A549 (cell line): ENCODE results near the gene TEX29. TPM values are rescaled to one million over a fixed set of nuclear protein-coding genes. Genes with fewer than 3 reads are reported as not detected.

Experiments used
- ATAC-seq, 2 experiments: fragments of 200-7000 bp in 1 of 2; fragments of >200 bp in 1 of 2; cut with Nextera tagmentation in 1 of 2; cut with Tn5 transposase in 1 of 2; 3 replicates each; pipeline versions ENCODE4 v1.8.0 to v1.9.1; 2018 to 2020; ENCODE audit warnings: mild to moderate bottlenecking in 1 of 2, moderate library complexity in 1 of 2
- CTCF ChIA-PET: fragments of 300-600 bp; sonication (Branson Sonifier 250); formaldehyde crosslinking; extraction: SDS; loops from one replicate; lab custom pipeline; 2021; ENCODE audit warnings: antibody characterized with exemption, inconsistent platforms; lab: Yijun Ruan, JAX
- POLR2A ChIA-PET: fragments of 350-600 bp; formaldehyde crosslinking; extraction: SDS; loops from one replicate; lab custom pipeline; 2021; ENCODE audit warnings: antibody characterized with exemption, inconsistent platforms; lab: Yijun Ruan, JAX
- DNase-seq, 2 experiments: peaks; one replicate each; pipeline versions ENCODE4 v3.0.0 to v3.0.0-alpha.2; 2011 to 2016; ENCODE audit warnings: low read depth in 1 of 2, low spot score in 1 of 2
- FAIRE-seq: peaks from 2 replicates; lab custom pipeline; 2011; peaks lifted over from hg19 to GRCh38; lab: Jason Lieb, UNC
- H3K27ac ChIP-seq, 2 experiments: fragments of >200 bp; sonication (Bioruptor Twin); formaldehyde crosslinking; 3 replicates each; pipeline ENCODE4 v1.5.1; 2016 to 2017
- H3K4me1 ChIP-seq: fragments of >200 bp; sonication (Bioruptor Twin); formaldehyde crosslinking; 3 replicates; pipeline ENCODE4 v1.6.1; 2016
- H3K4me2 ChIP-seq: fragments of >200 bp; sonication (Bioruptor Twin); formaldehyde crosslinking; 3 replicates; pipeline ENCODE4 v1.6.1; 2016
- H3K4me3 ChIP-seq: fragments of >200 bp; sonication (Bioruptor Twin); formaldehyde crosslinking; 3 replicates; pipeline ENCODE4 v1.5.1; 2016
- H3K9me3 ChIP-seq: fragments of >200 bp; sonication (Bioruptor Twin); formaldehyde crosslinking; 3 replicates; pipeline ENCODE4 v1.6.1; 2016
- BHLHE40 ChIP-seq: IDR thresholded peaks from 2 replicates; pipeline ENCODE4 v1.6.1; 2012; ENCODE audit warnings: low read depth, low read length, inconsistent platforms
- CEBPB ChIP-seq, 2 experiments: fragments of >200 bp in 1 of 2; sonication (Bioruptor Twin) in 1 of 2; formaldehyde crosslinking in 1 of 2; IDR thresholded peaks; 2 replicates each; pipeline ENCODE4 v1.6.1; 2012 to 2016
- EHF ChIP-seq: fragments of 250-450 bp; sonication (Bioruptor Pico); IDR thresholded peaks from 2 replicates; pipeline ENCODE4 v1.5.0; 2020; ENCODE audit warnings: mild to moderate bottlenecking
- EHMT2 ChIP-seq: fragments of 200-600 bp; sonication (generic); IDR thresholded peaks from 2 replicates; pipeline ENCODE4 v1.6.1; 2016; ENCODE audit warnings: antibody characterized with exemption, low read depth, mild to moderate bottlenecking, moderate library complexity
- EP300 ChIP-seq, 2 experiments: fragments of >200 bp; sonication (Bioruptor Twin); formaldehyde crosslinking; IDR thresholded peaks; 2 replicates in 1 of 2; 3 replicates in 1 of 2; pipeline ENCODE4 v1.6.1; 2016 to 2017
- ESRRA ChIP-seq: fragments of 150-350 bp; IDR thresholded peaks from 2 replicates; pipeline ENCODE4 v1.6.1; 2014; ENCODE audit warnings: mild to moderate bottlenecking, low read length, borderline replicate concordance
- FOSB ChIP-seq: fragments of 250-450 bp; sonication (Bioruptor Pico); IDR thresholded peaks from 2 replicates; pipeline ENCODE4 v1.5.0; 2020; ENCODE audit warnings: mild to moderate bottlenecking, moderate library complexity
- FOXS1 ChIP-seq: fragments of 250-450 bp; sonication (Bioruptor Pico); IDR thresholded peaks from 2 replicates; pipeline ENCODE4 v1.5.0; 2020; ENCODE audit warnings: mild to moderate bottlenecking, moderate library complexity
- HDAC2 ChIP-seq: fragments of 200-600 bp; sonication (generic); IDR thresholded peaks from 2 replicates; pipeline ENCODE4 v1.6.1; 2016
- HOXA7 ChIP-seq: fragments of 250-450 bp; sonication (Bioruptor Pico); IDR thresholded peaks from 2 replicates; pipeline ENCODE4 v1.5.0; 2020; ENCODE audit warnings: mild to moderate bottlenecking, moderate library complexity
- KDM5A ChIP-seq: fragments of 200-600 bp; sonication (generic); IDR thresholded peaks from 2 replicates; pipeline ENCODE4 v1.6.1; 2016; ENCODE audit warnings: antibody characterized with exemption, mild to moderate bottlenecking
- MAZ ChIP-seq: fragments of 150-350 bp; IDR thresholded peaks from 2 replicates; pipeline ENCODE4 v1.6.1; 2014; ENCODE audit warnings: antibody characterized with exemption, low read depth, low read length, borderline replicate concordance
- NFE2L2 ChIP-seq: fragments of 150-350 bp; conservative IDR thresholded peaks from 2 replicates; pipeline ENCODE4 v1.6.1; 2014; ENCODE audit warnings: low read length
- NPAS2 ChIP-seq: fragments of 250-450 bp; sonication (Bioruptor Pico); IDR thresholded peaks from 2 replicates; pipeline ENCODE4 v1.8.0; 2022; ENCODE audit warnings: mild to moderate bottlenecking, moderate library complexity, borderline replicate concordance
- NR3C1 ChIP-seq: fragments of >200 bp; sonication (Bioruptor Twin); formaldehyde crosslinking; IDR thresholded peaks from 3 replicates; pipeline ENCODE4 v1.6.1; 2017
- PBX3 ChIP-seq: IDR thresholded peaks from 2 replicates; pipeline ENCODE4 v1.6.1; 2012
- RARB ChIP-seq: fragments of 250-450 bp; sonication (Bioruptor Pico); IDR thresholded peaks from 2 replicates; pipeline ENCODE4 v1.8.0; 2021; ENCODE audit warnings: mild to moderate bottlenecking, moderate library complexity
- RFX5 ChIP-seq: fragments of 450-650 bp; IDR thresholded peaks from 2 replicates; pipeline ENCODE4 v1.7.1; 2014; ENCODE audit warnings: antibody characterized with exemption, mild to moderate bottlenecking, moderate library complexity
- SMC3 ChIP-seq: fragments of >200 bp; sonication (Bioruptor Twin); formaldehyde crosslinking; IDR thresholded peaks from 3 replicates; pipeline ENCODE4 v1.6.1; 2018; ENCODE audit warnings: inconsistent platforms
- SREBF2 ChIP-seq: fragments of 450-650 bp; IDR thresholded peaks from 2 replicates; pipeline ENCODE4 v1.6.1; 2014; ENCODE audit warnings: mild to moderate bottlenecking, moderate library complexity
- ZSCAN20 ChIP-seq: fragments of 250-450 bp; sonication (Bioruptor Pico); IDR thresholded peaks from 2 replicates; pipeline ENCODE4 v1.8.0; 2022; ENCODE audit warnings: mild to moderate bottlenecking, moderate library complexity
- WGBS: methylation state at CpG from one replicate; pipeline ENCODE4 v1.1.6; 2017; ENCODE audit errors: missing lambda C conversion rate; 5-methylcytosine and 5-hydroxymethylcytosine counted together
- polyA plus RNA-seq, 4 experiments: library from polyadenylated mRNA; depleted of rRNA in 3 of 4; stranded (reverse); fragments of >200 nt; fragmentation: RNase III in 1 of 4; extraction: RNeasy Plus Mini Kit Qiagen cat#74134 plus additional on column Dnase treatment in 1 of 4; gene quantifications; 2 replicates in 3 of 4; 3 replicates in 1 of 4; pipeline ENCODE4 v1.2.3, GENCODE V29; 2011 to 2017
- TF ChIP-seq, protein P1 (sequence below): fragments of 250-450 bp; sonication (Bioruptor Pico); IDR thresholded peaks from 2 replicates; pipeline ENCODE4 v1.5.0; 2021; ENCODE audit warnings: mild to moderate bottlenecking, moderate library complexity, borderline replicate concordance
- TF ChIP-seq, protein P2 (sequence below): IDR thresholded peaks from 2 replicates; pipeline ENCODE4 v1.6.1; 2012; ENCODE audit warnings: low read depth, borderline replicate concordance
- TF ChIP-seq, protein P3 (sequence below): IDR thresholded peaks from 2 replicates; pipeline ENCODE4 v1.6.1; 2012

Gene TEX29
- polyA plus RNA-seq, 2 of the 4 experiments (the other 2 are of a cell fraction): 0.13 to 0.35 TPM

GRCh38 chr13:111382411-111382810 is 62.0 kb downstream of the TEX29 start:
- DNase-seq: no peak
- no peaks in the 10 kb centered on the region for H3K4me1 ChIP-seq
- WGBS: 0% methylated on average over 1 of the region's 2 CpGs
- FAIRE-seq: no peak
- ATAC-seq: no peak
- POLR2A ChIA-PET: no interaction called here
- no peak overlapping the region for H3K27ac ChIP-seq
- H3K4me2 ChIP-seq: no peak overlapping the region
- H3K4me3 ChIP-seq: no peak overlapping the region
- peaks cover 5% of the 10 kb centered on the region; the same call in 1 of the 3 replicates for H3K9me3 ChIP-seq
- CTCF ChIA-PET: interaction anchor here (0.6 kb wide), 1 partner anchor 1229 kb away, joined by 4 read pairs; no protein-coding TSS in a partner anchor
- TF ChIP-seq HOXA7 (CRISPR knock-in tag): no peak
- TF ChIP-seq, protein P1, sequence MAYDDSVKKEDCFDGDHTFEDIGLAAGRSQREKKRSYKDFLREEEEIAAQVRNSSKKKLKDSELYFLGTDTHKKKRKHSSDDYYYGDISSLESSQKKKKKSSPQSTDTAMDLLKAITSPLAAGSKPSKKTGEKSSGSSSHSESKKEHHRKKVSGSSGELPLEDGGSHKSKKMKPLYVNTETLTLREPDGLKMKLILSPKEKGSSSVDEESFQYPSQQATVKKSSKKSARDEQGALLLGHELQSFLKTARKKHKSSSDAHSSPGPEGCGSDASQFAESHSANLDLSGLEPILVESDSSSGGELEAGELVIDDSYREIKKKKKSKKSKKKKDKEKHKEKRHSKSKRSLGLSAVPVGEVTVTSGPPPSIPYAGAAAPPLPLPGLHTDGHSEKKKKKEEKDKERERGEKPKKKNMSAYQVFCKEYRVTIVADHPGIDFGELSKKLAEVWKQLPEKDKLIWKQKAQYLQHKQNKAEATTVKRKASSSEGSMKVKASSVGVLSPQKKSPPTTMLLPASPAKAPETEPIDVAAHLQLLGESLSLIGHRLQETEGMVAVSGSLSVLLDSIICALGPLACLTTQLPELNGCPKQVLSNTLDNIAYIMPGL (CRISPR knock-in tag): no peak
- TF ChIP-seq, protein P2, sequence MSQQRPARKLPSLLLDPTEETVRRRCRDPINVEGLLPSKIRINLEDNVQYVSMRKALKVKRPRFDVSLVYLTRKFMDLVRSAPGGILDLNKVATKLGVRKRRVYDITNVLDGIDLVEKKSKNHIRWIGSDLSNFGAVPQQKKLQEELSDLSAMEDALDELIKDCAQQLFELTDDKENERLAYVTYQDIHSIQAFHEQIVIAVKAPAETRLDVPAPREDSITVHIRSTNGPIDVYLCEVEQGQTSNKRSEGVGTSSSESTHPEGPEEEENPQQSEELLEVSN: no peak

DNA sequence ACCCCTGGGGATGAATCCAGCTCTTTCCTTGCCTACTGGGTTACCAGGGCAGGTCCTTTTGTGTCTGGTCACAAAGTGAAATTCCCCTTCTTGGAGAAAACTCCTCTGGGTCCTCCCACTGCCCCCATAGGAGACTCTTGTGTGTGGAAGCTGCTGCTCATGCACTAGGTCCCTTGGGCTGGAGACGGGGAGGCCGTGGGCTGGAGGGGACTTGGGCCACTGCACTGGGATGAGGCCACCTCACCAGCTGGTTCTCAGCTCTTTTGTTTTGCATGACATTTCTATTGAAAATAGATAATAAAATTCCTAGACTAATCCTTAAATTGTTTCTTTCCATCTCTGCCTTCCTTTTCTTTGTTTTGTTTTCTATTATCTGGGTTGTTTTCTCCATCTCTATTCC is 62.4 kb downstream of the TEX29 start:
- Histone ChIP-seq H3K27ac (no peak overlapping the region), H3K4me2 (no peak overlapping the region), H3K4me1 (no peaks in the 10 kb centered on the region), H3K4me3 (no peak overlapping the region)
- no peak for ATAC-seq
- FAIRE-seq: no peak
- 10% methylated on average over 2 of the region's 2 CpGs for WGBS
- DNase-seq: no peak
- TF ChIP-seq, protein P3, sequence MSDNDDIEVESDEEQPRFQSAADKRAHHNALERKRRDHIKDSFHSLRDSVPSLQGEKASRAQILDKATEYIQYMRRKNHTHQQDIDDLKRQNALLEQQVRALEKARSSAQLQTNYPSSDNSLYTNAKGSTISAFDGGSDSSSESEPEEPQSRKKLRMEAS: no peak
- TF ChIP-seq HDAC2 (no peak), ZSCAN20 (CRISPR knock-in tag) (no peak), CEBPB (IDR thresholded peaks at IDR 0.05) (no peak), SMC3 (no peak), ESRRA (no peak), NR3C1 (no peak), HOXA7 (CRISPR knock-in tag) (no peak), FOSB (no peak), NFE2L2 (no peak), NPAS2 (no peak), FOXS1 (CRISPR knock-in tag) (no peak), EP300 (IDR thresholded peaks at IDR 0.05) (no peak), EHMT2 (no peak), EHF (CRISPR knock-in tag) (no peak), MAZ (no peak), RARB (CRISPR knock-in tag) (no peak), SREBF2 (no peak), BHLHE40 (no peak), RFX5 (no peak)
- TF ChIP-seq, all 56 proteins: peak for 0
- POLR2A ChIA-PET: no interaction called here
- H3K9me3 ChIP-seq: peaks cover 5% of the 10 kb centered on the region; the same call in 1 of the 3 replicates
- CTCF ChIA-PET: interaction anchor here (0.6 kb wide), 1 partner anchor 1228 kb away, joined by 4 read pairs; no protein-coding TSS in a partner anchor

DNA sequence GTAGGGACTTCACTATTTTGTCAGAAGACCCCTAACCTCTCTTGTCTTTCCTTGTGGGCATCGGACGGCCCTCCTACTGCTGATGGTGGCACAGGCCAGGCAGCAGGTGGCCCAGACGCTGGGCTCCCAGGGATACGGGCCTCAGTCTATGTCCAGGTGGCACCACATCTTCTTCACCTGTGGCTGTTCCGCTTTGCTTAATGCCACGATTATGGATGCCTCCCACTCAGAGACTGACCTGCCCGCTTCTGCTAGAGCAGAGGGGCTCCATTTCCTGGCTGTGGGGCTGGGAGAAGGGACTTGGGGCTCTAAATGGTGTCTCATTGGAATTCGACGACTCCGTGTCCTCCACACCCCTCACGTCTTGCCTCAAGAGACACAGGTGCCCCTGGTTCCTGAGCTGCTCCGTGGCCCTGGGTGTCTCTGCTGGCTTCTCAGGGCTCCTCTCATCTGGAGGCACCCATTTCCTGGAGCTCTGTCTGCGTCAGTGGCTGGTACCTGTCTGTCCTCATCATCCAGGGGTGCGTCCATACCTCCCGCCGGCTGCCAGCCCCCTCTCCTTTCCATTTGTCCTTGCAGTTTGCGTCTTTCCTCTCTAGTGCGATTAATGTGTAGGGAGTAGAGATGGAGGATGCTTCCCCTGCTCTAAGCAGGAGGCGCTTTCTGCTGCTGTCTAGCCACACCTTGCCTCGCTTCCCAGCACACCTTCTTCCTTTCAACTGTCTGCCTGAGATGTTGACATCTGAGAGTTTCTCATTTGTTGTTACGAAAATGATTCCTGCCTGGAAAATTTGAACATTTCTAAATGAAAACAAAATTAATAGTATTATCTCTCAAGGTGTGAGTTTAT is 63.4 kb downstream of the TEX29 start:
- Histone ChIP-seq H3K27ac (no peak overlapping the region), H3K4me3 (no peak overlapping the region), H3K9me3 (peaks cover 5% of the 10 kb centered on the region; the same call in 1 of the 3 replicates), H3K4me1 (no peaks in the 10 kb centered on the region)
- CTCF ChIA-PET: no interaction called here
- ATAC-seq (no peak), DNase-seq (no peak)
- TF ChIP-seq KDM5A (no peak), NR3C1 (no peak), PBX3 (no peak), SREBF2 (no peak)
- TF ChIP-seq, protein P2: no peak
- TF ChIP-seq, all 56 proteins: peak for 0
- FAIRE-seq: no peak
- WGBS: 23% methylated on average over 20 of the region's 21 CpGs
- no peak overlapping the region for H3K4me2 ChIP-seq
- POLR2A ChIA-PET: no interaction called here
